HEK293 (cell line): Measurements from ENCODE around the gene KIAA1958.

ENCODE experiments used
- CTCF ChIA-PET: fragments of 350-600 bp; formaldehyde crosslinking; extraction: SDS; loops from one replicate; lab custom pipeline; 2021; ENCODE audit warnings: antibody characterized with exemption; lab: Yijun Ruan, JAX
- POLR2A ChIA-PET: fragments of 300-600 bp; formaldehyde crosslinking; extraction: SDS; loops from one replicate; lab custom pipeline; 2020; ENCODE audit warnings: antibody characterized with exemption, inconsistent platforms; lab: Yijun Ruan, JAX
- H3K27ac ChIP-seq: fragments of 200-500 bp; sonication (Bioruptor generic); 2 replicates; pipeline ENCODE4 v1.5.1; 2014; ENCODE audit warnings: low read depth, low read length, control low read depth, inconsistent platforms; ENCODE audit errors: extremely low read depth
- H3K36me3 ChIP-seq, 2 experiments: fragments of 200-500 bp in 1 of 2; sonication (Bioruptor generic) in 1 of 2; 1 replicate in 1 of 2; 2 replicates in 1 of 2; pipeline ENCODE4 v1.5.1; 2014 to 2017; ENCODE audit warnings: inconsistent platforms in 2 of 2, low read length in 2 of 2; ENCODE audit not compliant: control insufficient read depth in 2 of 2, insufficient read depth in 1 of 2
- H3K4me1 ChIP-seq: fragments of 200-500 bp; sonication (Bioruptor generic); 2 replicates; pipeline ENCODE4 v1.5.1; 2014; ENCODE audit warnings: mild to moderate bottlenecking, low read length, inconsistent platforms; ENCODE audit not compliant: control insufficient read depth, insufficient read depth
- H3K4me3 ChIP-seq: 2 replicates; pipeline ENCODE4 v1.5.1; 2011; ENCODE audit warnings: low read depth, mild to moderate bottlenecking, control low read depth, low read length, moderate library complexity
- H3K9me3 ChIP-seq: fragments of 200-500 bp; sonication (Bioruptor generic); 2 replicates; pipeline ENCODE4 v1.5.1; 2014; ENCODE audit warnings: low read depth, low read length, inconsistent platforms; ENCODE audit not compliant: control insufficient read depth, insufficient read depth
- AEBP2 ChIP-seq: fragments of 450-650 bp; formaldehyde crosslinking; IDR thresholded peaks from 2 replicates; pipeline ENCODE4 v1.5.1; 2016; ENCODE audit warnings: missing biosample characterization, missing genetic modification characterization, borderline replicate concordance
- GLI2 ChIP-seq: fragments of 450-650 bp; formaldehyde crosslinking; IDR thresholded peaks from 2 replicates; pipeline ENCODE4; 2017; ENCODE audit warnings: missing biosample characterization, missing genetic modification characterization, low read depth, borderline replicate concordance
- HIC1 ChIP-seq: fragments of 450-650 bp; formaldehyde crosslinking; IDR thresholded peaks from 2 replicates; pipeline ENCODE4 v1.5.1; 2016; ENCODE audit warnings: missing biosample characterization, missing genetic modification characterization
- HOXA7 ChIP-seq: sonication (generic); formaldehyde crosslinking; IDR thresholded peaks from 2 replicates; pipeline ENCODE4 v1.8.1; 2022; ENCODE audit warnings: missing genetic modification reagents, borderline replicate concordance
- MEIS1 ChIP-seq: sonication (generic); formaldehyde crosslinking; IDR thresholded peaks from 2 replicates; pipeline ENCODE4 v1.8.1; 2022; ENCODE audit warnings: missing genetic modification reagents, mild to moderate bottlenecking, borderline replicate concordance
- SALL2 ChIP-seq: fragments of 450-650 bp; formaldehyde crosslinking; IDR thresholded peaks from 2 replicates; pipeline ENCODE4 v1.5.0; 2017; ENCODE audit warnings: missing biosample characterization, mild to moderate bottlenecking, missing genetic modification characterization, borderline replicate concordance
- ZBTB21 ChIP-seq: fragments of 450-650 bp; formaldehyde crosslinking; IDR thresholded peaks from 2 replicates; pipeline ENCODE4 v1.5.1; 2017; ENCODE audit warnings: missing biosample characterization, missing genetic modification characterization
- ZFHX2 ChIP-seq: fragments of 450-650 bp; formaldehyde crosslinking; conservative IDR thresholded peaks from 2 replicates; pipeline ENCODE4 v1.5.1; 2016; ENCODE audit warnings: missing biosample characterization, missing genetic modification characterization
- ZFP69B ChIP-seq: fragments of 450-650 bp; formaldehyde crosslinking; IDR thresholded peaks from 2 replicates; pipeline ENCODE4 v1.5.1; 2016; ENCODE audit warnings: missing biosample characterization, missing genetic modification characterization
- ZNF146 ChIP-seq: fragments of 450-650 bp; formaldehyde crosslinking; IDR thresholded peaks from 2 replicates; pipeline ENCODE4 v1.5.1; 2016; ENCODE audit warnings: missing biosample characterization, missing genetic modification characterization
- ZNF184 ChIP-seq: fragments of 450-650 bp; IDR thresholded peaks from 2 replicates; pipeline ENCODE4 v1.5.1; 2018; ENCODE audit warnings: missing biosample characterization, mild to moderate bottlenecking, missing genetic modification characterization
- ZNF513 ChIP-seq: fragments of 450-650 bp; IDR thresholded peaks from 2 replicates; pipeline ENCODE4 v1.5.1; 2018; ENCODE audit warnings: missing biosample characterization, missing genetic modification characterization
- ZNF521 ChIP-seq: fragments of 450-650 bp; formaldehyde crosslinking; IDR thresholded peaks from 2 replicates; pipeline ENCODE4 v1.5.1; 2017; ENCODE audit warnings: missing biosample characterization, mild to moderate bottlenecking, missing genetic modification characterization
- ZNF530 ChIP-seq: fragments of 450-650 bp; formaldehyde crosslinking; IDR thresholded peaks from 2 replicates; pipeline ENCODE4 v1.5.1; 2016; ENCODE audit warnings: low read depth, missing biosample characterization, missing genetic modification characterization
- ZNF596 ChIP-seq: fragments of 450-650 bp; IDR thresholded peaks from 2 replicates; pipeline ENCODE4 v1.5.0; 2018; ENCODE audit warnings: missing biosample characterization, mild to moderate bottlenecking, missing genetic modification characterization, moderate library complexity
- ZNF670 ChIP-seq: fragments of 450-650 bp; formaldehyde crosslinking; IDR thresholded peaks from 2 replicates; pipeline ENCODE4 v1.5.1; 2016; ENCODE audit warnings: missing biosample characterization, missing genetic modification characterization, low read depth
- ZNF707 ChIP-seq: fragments of 450-650 bp; formaldehyde crosslinking; IDR thresholded peaks from 2 replicates; pipeline ENCODE4 v1.5.1; 2016; ENCODE audit warnings: missing biosample characterization, missing genetic modification characterization
- ZNF768 ChIP-seq: fragments of 450-650 bp; formaldehyde crosslinking; IDR thresholded peaks from 2 replicates; pipeline ENCODE4 v1.5.1; 2018; ENCODE audit warnings: missing biosample characterization, mild to moderate bottlenecking, missing genetic modification characterization

Gene KIAA1958

GRCh38 chr9:112447283-112447761 is 39.3 kb upstream of the KIAA1958 start (continued):
- TF ChIP-seq ZBTB21 (tag by site-specific recombination) (no peak), HOXA7 (CRISPR knock-in tag) (no peak), SALL2 (no peak), AEBP2 (tag by site-specific recombination) (no peak), GLI2 (tag by site-specific recombination) (no peak), HIC1 (tag by site-specific recombination) (no peak), ZNF768 (no peak), ZNF596 (tag by site-specific recombination) (no peak), ZNF707 (tag by site-specific recombination) (no peak), ZNF521 (tag by site-specific recombination) (no peak)

- Histone ChIP-seq H3K4me1 (no peaks in the 10 kb centered on the region), H3K4me3 (no peak overlapping the region), H3K36me3 (peaks cover 0 to 30% of the 10 kb centered on the region in 2 experiments; a peak in 2 of 3 replicates)
- POLR2A ChIA-PET, result no interaction called here
- no peak for TF ChIP-seq ZNF513 (tag by site-specific recombination)
- peak; percentile 83 for TF ChIP-seq ZNF146 (tag by site-specific recombination)
- TF ChIP-seq, all 188 proteins: peak for 1
- no peak overlapping the region for H3K27ac ChIP-seq
- CTCF ChIA-PET, result interaction anchor here (0.5 to 0.6 kb wide), 2 partner anchors 357 to 695 kb away, joined by 5 to 6 read pairs; no protein-coding TSS in a partner anchor
- H3K9me3 ChIP-seq, result no peaks in the 10 kb centered on the region
These were observed 23.8 kb upstream of the KIAA1958 start for GRCh38 chr9:112462855-112463254.

GRCh38 chr9:112465352-112465751 is 21.3 kb upstream of the KIAA1958 start:
- H3K9me3 ChIP-seq, result no peaks in the 10 kb centered on the region
- CTCF ChIA-PET, result no interaction called here
- no peak overlapping the region for H3K27ac ChIP-seq
- H3K4me1 ChIP-seq, result no peaks in the 10 kb centered on the region
- POLR2A ChIA-PET, result no interaction called here
- TF ChIP-seq ZFHX2 (tag by site-specific recombination), result no peak
- TF ChIP-seq MEIS1 (CRISPR knock-in tag), result no peak
- TF ChIP-seq ZNF670 (tag by site-specific recombination), result no peak
- no peak for TF ChIP-seq ZNF184 (tag by site-specific recombination)
- TF ChIP-seq ZNF530 (tag by site-specific recombination), result no peak
- TF ChIP-seq ZFP69B (tag by site-specific recombination), result no peak
- no peak overlapping the region for H3K4me3 ChIP-seq
- H3K36me3 ChIP-seq, result peaks cover 0 to 13% of the 10 kb centered on the region in 2 experiments; a peak in 2 of 3 replicates
